Measurements from ENCODE around the gene RPS25. TPM values are rescaled to one million over a fixed set of nuclear protein-coding genes. Genes with fewer than 3 reads are reported as not detected.
A peak's percentile ranks its signal among the peaks of the same experiment; 100 is the strongest.

The RPS25 gene
- total and polyA plus RNA-seq, 4 donors = 228 to 499 (median 385) TPM

DNA sequence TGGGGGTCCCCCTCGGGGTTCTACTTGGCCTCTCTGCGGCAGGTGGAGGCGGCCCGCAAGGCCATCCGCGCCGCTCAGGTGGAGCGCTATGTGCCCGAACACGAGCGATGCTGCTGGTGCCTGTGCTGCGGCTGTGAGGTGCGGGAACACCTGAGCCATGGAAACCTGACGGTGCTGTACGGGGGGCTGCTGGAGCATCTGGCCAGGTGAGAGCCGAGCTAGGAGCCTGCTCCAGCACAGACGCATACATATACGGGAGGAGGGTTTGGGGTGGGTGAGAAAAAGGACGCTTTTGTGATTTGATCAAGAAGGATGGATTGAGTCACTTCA lies 19.8 kb downstream of the RPS25 start:
- H3K9me3 ChIP-seq (ENCODE audit: control insufficient read depth in 4 of 4, low read length in 3 of 4) = no peaks in the 10 kb centered on the region
- H3K4me3 ChIP-seq (ENCODE audit: low read depth in 1 of 3, low read length in 3 of 3) = peak overlapping the region; percentile 85 to 93 (median 91)
- H3K4me1 ChIP-seq (ENCODE audit: control insufficient read depth in 4 of 4, insufficient read depth in 4 of 4, low read length in 3 of 4) = peaks cover 1 to 21% (median 20%) of the 10 kb centered on the region in 4 donors
- 2% methylated on average over 19 of the region's 19 CpGs for WGBS
- H3K9ac ChIP-seq (ENCODE audit: low read depth in 1 of 2, low read length in 2 of 2) = peak overlapping the region; percentile 21 to 77
- no peaks in the 10 kb centered on the region for H3K27me3 ChIP-seq (ENCODE audit: control insufficient read depth in 4 of 4, insufficient read depth in 4 of 4, low read length in 3 of 4)
- TF ChIP-seq NR2F2 (IDR thresholded peaks at IDR 0.05) (no peak), RAD21 (IDR thresholded peaks at IDR 0.05) (no peak), SP1 (IDR thresholded peaks at IDR 0.05) (no peak), HNF4A (conservative IDR thresholded peaks at IDR 0.05) (no peak), GABPA (IDR thresholded peaks at IDR 0.05 in 1 of 2, conservative IDR thresholded peaks at IDR 0.05 in 1 of 2) (no peak), FOXA2 (IDR thresholded peaks at IDR 0.05) (no peak), RXRA (IDR thresholded peaks at IDR 0.05) (no peak), TAF1 (conservative IDR thresholded peaks at IDR 0.05) (no peak), FOXA1 (IDR thresholded peaks at IDR 0.05) (no peak), HNF4G (IDR thresholded peaks at IDR 0.05) (no peak), EGR1 (IDR thresholded peaks at IDR 0.05; ENCODE audit: low read depth in 2 of 2) (no peak), YY1 (IDR thresholded peaks at IDR 0.05) (no peak), JUND (IDR thresholded peaks at IDR 0.05) (no peak)
- TF ChIP-seq, protein P1, sequence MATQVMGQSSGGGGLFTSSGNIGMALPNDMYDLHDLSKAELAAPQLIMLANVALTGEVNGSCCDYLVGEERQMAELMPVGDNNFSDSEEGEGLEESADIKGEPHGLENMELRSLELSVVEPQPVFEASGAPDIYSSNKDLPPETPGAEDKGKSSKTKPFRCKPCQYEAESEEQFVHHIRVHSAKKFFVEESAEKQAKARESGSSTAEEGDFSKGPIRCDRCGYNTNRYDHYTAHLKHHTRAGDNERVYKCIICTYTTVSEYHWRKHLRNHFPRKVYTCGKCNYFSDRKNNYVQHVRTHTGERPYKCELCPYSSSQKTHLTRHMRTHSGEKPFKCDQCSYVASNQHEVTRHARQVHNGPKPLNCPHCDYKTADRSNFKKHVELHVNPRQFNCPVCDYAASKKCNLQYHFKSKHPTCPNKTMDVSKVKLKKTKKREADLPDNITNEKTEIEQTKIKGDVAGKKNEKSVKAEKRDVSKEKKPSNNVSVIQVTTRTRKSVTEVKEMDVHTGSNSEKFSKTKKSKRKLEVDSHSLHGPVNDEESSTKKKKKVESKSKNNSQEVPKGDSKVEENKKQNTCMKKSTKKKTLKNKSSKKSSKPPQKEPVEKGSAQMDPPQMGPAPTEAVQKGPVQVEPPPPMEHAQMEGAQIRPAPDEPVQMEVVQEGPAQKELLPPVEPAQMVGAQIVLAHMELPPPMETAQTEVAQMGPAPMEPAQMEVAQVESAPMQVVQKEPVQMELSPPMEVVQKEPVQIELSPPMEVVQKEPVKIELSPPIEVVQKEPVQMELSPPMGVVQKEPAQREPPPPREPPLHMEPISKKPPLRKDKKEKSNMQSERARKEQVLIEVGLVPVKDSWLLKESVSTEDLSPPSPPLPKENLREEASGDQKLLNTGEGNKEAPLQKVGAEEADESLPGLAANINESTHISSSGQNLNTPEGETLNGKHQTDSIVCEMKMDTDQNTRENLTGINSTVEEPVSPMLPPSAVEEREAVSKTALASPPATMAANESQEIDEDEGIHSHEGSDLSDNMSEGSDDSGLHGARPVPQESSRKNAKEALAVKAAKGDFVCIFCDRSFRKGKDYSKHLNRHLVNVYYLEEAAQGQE (IDR thresholded peaks at IDR 0.05) = no peak
- TF ChIP-seq, protein P2, sequence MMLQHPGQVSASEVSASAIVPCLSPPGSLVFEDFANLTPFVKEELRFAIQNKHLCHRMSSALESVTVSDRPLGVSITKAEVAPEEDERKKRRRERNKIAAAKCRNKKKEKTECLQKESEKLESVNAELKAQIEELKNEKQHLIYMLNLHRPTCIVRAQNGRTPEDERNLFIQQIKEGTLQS (IDR thresholded peaks at IDR 0.05) = no peak
- TF ChIP-seq, protein P3, sequence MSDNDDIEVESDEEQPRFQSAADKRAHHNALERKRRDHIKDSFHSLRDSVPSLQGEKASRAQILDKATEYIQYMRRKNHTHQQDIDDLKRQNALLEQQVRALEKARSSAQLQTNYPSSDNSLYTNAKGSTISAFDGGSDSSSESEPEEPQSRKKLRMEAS (IDR thresholded peaks at IDR 0.05) = no peak
- TF ChIP-seq, protein P4, sequence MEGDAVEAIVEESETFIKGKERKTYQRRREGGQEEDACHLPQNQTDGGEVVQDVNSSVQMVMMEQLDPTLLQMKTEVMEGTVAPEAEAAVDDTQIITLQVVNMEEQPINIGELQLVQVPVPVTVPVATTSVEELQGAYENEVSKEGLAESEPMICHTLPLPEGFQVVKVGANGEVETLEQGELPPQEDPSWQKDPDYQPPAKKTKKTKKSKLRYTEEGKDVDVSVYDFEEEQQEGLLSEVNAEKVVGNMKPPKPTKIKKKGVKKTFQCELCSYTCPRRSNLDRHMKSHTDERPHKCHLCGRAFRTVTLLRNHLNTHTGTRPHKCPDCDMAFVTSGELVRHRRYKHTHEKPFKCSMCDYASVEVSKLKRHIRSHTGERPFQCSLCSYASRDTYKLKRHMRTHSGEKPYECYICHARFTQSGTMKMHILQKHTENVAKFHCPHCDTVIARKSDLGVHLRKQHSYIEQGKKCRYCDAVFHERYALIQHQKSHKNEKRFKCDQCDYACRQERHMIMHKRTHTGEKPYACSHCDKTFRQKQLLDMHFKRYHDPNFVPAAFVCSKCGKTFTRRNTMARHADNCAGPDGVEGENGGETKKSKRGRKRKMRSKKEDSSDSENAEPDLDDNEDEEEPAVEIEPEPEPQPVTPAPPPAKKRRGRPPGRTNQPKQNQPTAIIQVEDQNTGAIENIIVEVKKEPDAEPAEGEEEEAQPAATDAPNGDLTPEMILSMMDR (IDR thresholded peaks at IDR 0.05; ENCODE audit: low read depth, low read length, missing input control) = no peak
- TF ChIP-seq, protein P5, sequence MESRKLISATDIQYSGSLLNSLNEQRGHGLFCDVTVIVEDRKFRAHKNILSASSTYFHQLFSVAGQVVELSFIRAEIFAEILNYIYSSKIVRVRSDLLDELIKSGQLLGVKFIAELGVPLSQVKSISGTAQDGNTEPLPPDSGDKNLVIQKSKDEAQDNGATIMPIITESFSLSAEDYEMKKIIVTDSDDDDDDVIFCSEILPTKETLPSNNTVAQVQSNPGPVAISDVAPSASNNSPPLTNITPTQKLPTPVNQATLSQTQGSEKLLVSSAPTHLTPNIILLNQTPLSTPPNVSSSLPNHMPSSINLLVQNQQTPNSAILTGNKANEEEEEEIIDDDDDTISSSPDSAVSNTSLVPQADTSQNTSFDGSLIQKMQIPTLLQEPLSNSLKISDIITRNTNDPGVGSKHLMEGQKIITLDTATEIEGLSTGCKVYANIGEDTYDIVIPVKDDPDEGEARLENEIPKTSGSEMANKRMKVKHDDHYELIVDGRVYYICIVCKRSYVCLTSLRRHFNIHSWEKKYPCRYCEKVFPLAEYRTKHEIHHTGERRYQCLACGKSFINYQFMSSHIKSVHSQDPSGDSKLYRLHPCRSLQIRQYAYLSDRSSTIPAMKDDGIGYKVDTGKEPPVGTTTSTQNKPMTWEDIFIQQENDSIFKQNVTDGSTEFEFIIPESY (IDR thresholded peaks at IDR 0.05) = no peak
- no peak for DNase-seq (ENCODE audit: low spot score)
- H3K36me3 ChIP-seq (ENCODE audit: control insufficient read depth in 4 of 4, insufficient read depth in 3 of 4, low read depth in 1 of 4, low read length in 3 of 4) = peaks cover 0 to 14% (median 12%) of the 10 kb centered on the region in 4 donors
- peak overlapping the region; percentile 34 to 48 for H3K27ac ChIP-seq (ENCODE audit: low read depth in 1 of 2, low read length in 2 of 2)
